Endothelial cell of umbilical vein (primary cell): ENCODE measurements around the gene GREB1. TPM values are rescaled to one million over a fixed set of nuclear protein-coding genes. Genes with fewer than 3 reads are reported as not detected.

Experiments used
- BruUV-seq: library from RNA; stranded (reverse); fragments of 400-500 nt; replicated peaks from 2 replicates; lab custom pipeline; 2021; lab: Mats Ljungman, UMichigan
- CTCF ChIA-PET: fragments of 300-600, 350-600 bp; sonication (Branson Sonifier 250); formaldehyde crosslinking; loops from one replicate; lab custom pipeline; 2021; ENCODE audit warnings: antibody characterized with exemption, inconsistent platforms; lab: Charles Lee
- POLR2A ChIA-PET: fragments of 300-600, 350-600 bp; sonication (Branson Sonifier 250); formaldehyde crosslinking; loops from one replicate; lab custom pipeline; 2021; ENCODE audit warnings: antibody characterized with exemption, inconsistent platforms; lab: Charles Lee
- DNase-seq: peaks from one replicate; pipeline ENCODE4 v3.0.0-alpha.2; 2011; ENCODE audit warnings: low read depth, low spot score
- FAIRE-seq: peaks from 2 replicates; lab custom pipeline; 2011; peaks lifted over from hg19 to GRCh38; lab: Jason Lieb, UNC
- H2AFZ ChIP-seq: 2 replicates; pipeline ENCODE4 v1.6.0; 2012; ENCODE audit warnings: low read depth, low read length, control low read depth, inconsistent platforms
- H3K27ac ChIP-seq: 2 replicates; pipeline ENCODE4 v1.5.1; 2011; ENCODE audit warnings: low read depth, mild to moderate bottlenecking, control low read depth, low read length, moderate library complexity; ENCODE audit not compliant: insufficient read depth
- H3K27me3 ChIP-seq, 2 experiments: 2 replicates each; pipeline versions ENCODE4 v1.6.0 to v1.6.1; 2011; ENCODE audit warnings: low read length in 2 of 2, mixed read lengths in 1 of 2; ENCODE audit not compliant: control insufficient read depth in 2 of 2, insufficient read depth in 2 of 2
- H3K36me3 ChIP-seq, 2 experiments: 2 replicates in 1 of 2; 3 replicates in 1 of 2; pipeline ENCODE4 v1.5.1; 2011; ENCODE audit warnings: low read length in 2 of 2, mild to moderate bottlenecking in 1 of 2, moderate library complexity in 1 of 2; ENCODE audit not compliant: control insufficient read depth in 2 of 2, insufficient read depth in 2 of 2; ENCODE audit errors: extremely low read depth in 1 of 2
- H3K4me1 ChIP-seq: 3 replicates; pipeline ENCODE4 v1.5.1; 2011; ENCODE audit warnings: mild to moderate bottlenecking, low read length; ENCODE audit not compliant: control insufficient read depth, insufficient read depth; ENCODE audit errors: extremely low read depth
- H3K4me2 ChIP-seq: 2 replicates; pipeline ENCODE4 v1.6.1; 2011; ENCODE audit warnings: low read length, control low read depth, mixed read lengths; ENCODE audit not compliant: insufficient read depth
- H3K4me3 ChIP-seq, 3 experiments: fragments of 200-600 bp in 1 of 3; sonication (generic), shearing (Covaris generic) in 1 of 3; replicated peaks in 1 of 3; 2 replicates each; pipeline ENCODE4 v1.5.1; 2011 to 2016; ENCODE audit warnings: control low read depth in 3 of 3, low read length in 3 of 3, mild to moderate bottlenecking in 2 of 3, inconsistent platforms in 1 of 3, low read depth in 1 of 3, moderate library complexity in 1 of 3; ENCODE audit not compliant: insufficient read depth in 1 of 3
- H3K79me2 ChIP-seq: 2 replicates; pipeline ENCODE4 v1.6.0; 2012; ENCODE audit warnings: low read length, inconsistent platforms; ENCODE audit not compliant: control insufficient read depth, insufficient read depth
- H3K9ac ChIP-seq: replicated peaks from 2 replicates; pipeline ENCODE3; 2011; ENCODE audit warnings: low read length, control low read depth; ENCODE audit not compliant: insufficient read depth; ENCODE audit errors: extremely low read depth
- H3K9me1 ChIP-seq: replicated peaks from 3 replicates; pipeline ENCODE4 v1.6.0; 2011; ENCODE audit warnings: mild to moderate bottlenecking, low read length; ENCODE audit not compliant: control insufficient read depth, insufficient read depth; ENCODE audit errors: extremely low read depth
- H3K9me3 ChIP-seq: replicated peaks from 2 replicates; pipeline ENCODE4 v1.5.1; 2012; ENCODE audit warnings: low read length, inconsistent platforms; ENCODE audit not compliant: control insufficient read depth, insufficient read depth
- H4K20me1 ChIP-seq: replicated peaks from 2 replicates; pipeline ENCODE3; 2011; ENCODE audit warnings: mild to moderate bottlenecking, low read length; ENCODE audit not compliant: control insufficient read depth, insufficient read depth; ENCODE audit errors: extremely low read depth
- EZH2 ChIP-seq: IDR thresholded peaks from 2 replicates; pipeline ENCODE4 v1.6.1; 2012; ENCODE audit warnings: borderline replicate concordance, low read depth, mild to moderate bottlenecking, moderate library complexity, low read length, inconsistent platforms; ENCODE audit not compliant: severe bottlenecking
- FOS ChIP-seq: IDR thresholded peaks from 2 replicates; pipeline ENCODE4 v1.6.1; 2011; ENCODE audit warnings: mild to moderate bottlenecking, low read length, moderate library complexity, borderline replicate concordance; ENCODE audit not compliant: insufficient read depth
- GATA2 ChIP-seq: IDR thresholded peaks from 2 replicates; pipeline ENCODE4 v1.7.0; 2011; ENCODE audit warnings: low read depth, mild to moderate bottlenecking, moderate library complexity, mixed read lengths, low read length; ENCODE audit not compliant: insufficient read length, insufficient read depth
- JUN ChIP-seq: IDR thresholded peaks from 2 replicates; pipeline ENCODE4 v1.6.1; 2011; ENCODE audit warnings: borderline replicate concordance, low read depth; ENCODE audit not compliant: insufficient read length, insufficient read depth
- MYC ChIP-seq: IDR thresholded peaks from one replicate; pipeline ENCODE4 v1.6.1; 2011; ENCODE audit warnings: mild to moderate bottlenecking, low read depth, low read length
- POLR2A ChIP-seq: IDR thresholded peaks from 2 replicates; pipeline ENCODE4 v1.6.1; 2012; ENCODE audit warnings: low read depth, mild to moderate bottlenecking, control low read depth, low read length
- POLR2AphosphoS5 ChIP-seq: IDR thresholded peaks from 2 replicates; pipeline ENCODE4 v1.6.1; 2012; ENCODE audit warnings: low read depth, mild to moderate bottlenecking, control low read depth, low read length, moderate library complexity; ENCODE audit not compliant: insufficient read depth
- dilution Hi-C: fragments of 300-500 bp; cut with MboI; formaldehyde crosslinking; loops from one replicate; pipeline ENCODE4 v1.15.0; 2019; ENCODE audit warnings: low sequenced_read_pairs; ENCODE audit not compliant: extremely low pct_ligation_motif_present
- intact Hi-C: fragments of 100-400 bp; cut with micrococcal nuclease; formaldehyde crosslinking; loops from one replicate; pipeline ENCODE4 v1.10.0; 2022
- polyA plus RNA-seq, 4 experiments: library from polyadenylated mRNA; depleted of rRNA in 3 of 4; stranded (reverse) in 3 of 4; unstranded in 1 of 4; fragments of >200 nt; gene quantifications; 2 replicates each; pipeline versions ENCODE4 v1.2.1 to v1.2.3, GENCODE V29; 2011 to 2012; ENCODE audit warnings: missing spikeins in 1 of 4
- total RNA-seq: library from RNA; stranded (reverse); gene quantifications from 2 replicates; pipeline ENCODE4 v1.2.3, GENCODE V29; 2021
- TF ChIP-seq, protein P1 (sequence below), 2 donors: IDR thresholded peaks; 1 replicate in 1 of 2; 2 replicates in 1 of 2; pipeline ENCODE4 v1.5.1; 2011; ENCODE audit warnings: low read length in 2 of 2, mild to moderate bottlenecking in 2 of 2, moderate library complexity in 2 of 2, control low read depth in 1 of 2, inconsistent platforms in 1 of 2, low read depth in 1 of 2; ENCODE audit not compliant: insufficient read depth in 1 of 2; ENCODE audit errors: extremely low read depth in 1 of 2
- TF ChIP-seq, protein P2 (sequence below): IDR thresholded peaks from 2 replicates; pipeline ENCODE4 v1.6.1; 2011; ENCODE audit not compliant: insufficient read depth, insufficient read length

The GREB1 gene
- total and polyA plus RNA-seq, 2 donors (not counting 3 experiments of a cell fraction or from before 2014, with no cell fraction given): 0.17 to 0.58 TPM

DNA sequence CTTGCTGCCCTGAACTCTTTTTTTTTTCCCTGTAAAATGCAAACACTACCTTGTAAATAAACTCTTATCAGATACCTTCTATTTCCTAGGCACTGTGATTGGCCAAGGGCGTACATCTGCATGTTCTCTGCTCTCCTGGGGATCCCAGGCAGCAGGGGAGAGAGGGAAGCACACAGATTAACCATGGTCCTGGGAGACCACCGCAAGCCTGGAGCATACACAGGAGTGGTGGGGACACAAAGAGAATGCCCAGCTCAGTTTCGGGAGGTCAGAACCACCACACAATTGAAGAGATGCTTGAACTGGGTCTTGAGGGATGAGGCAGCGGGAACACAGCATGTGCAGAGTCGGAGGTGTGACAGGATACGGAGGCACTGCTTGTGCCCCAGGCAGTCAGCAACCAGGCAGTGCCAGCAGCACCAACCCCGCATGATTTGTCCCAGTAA, 2.1 kb downstream of the GREB1 start:
- no peak overlapping the region for H2AFZ ChIP-seq
- dilution Hi-C loops: no loop called here
- H3K9ac ChIP-seq: no peak overlapping the region
- no TSS peak for BruUV-seq
- DNase-seq (no peak), FAIRE-seq (no peak)
- intact Hi-C loops: no loop called here
- no peak overlapping the region for H3K4me3 ChIP-seq
- no peaks in the 10 kb centered on the region for H3K9me3 ChIP-seq
- peaks cover 0 to 2% of the 10 kb centered on the region in 2 experiments for H3K27me3 ChIP-seq
- CTCF ChIA-PET: interaction anchor here (0.8 kb wide), 1 partner anchor 1437 kb away, joined by 3 read pairs; no protein-coding TSS in a partner anchor
- TF ChIP-seq JUN (no peak), POLR2AphosphoS5 (no peak), MYC (no peak), EZH2 (no peak), GATA2 (no peak), FOS (no peak), POLR2A (no peak)
- TF ChIP-seq, protein P1, sequence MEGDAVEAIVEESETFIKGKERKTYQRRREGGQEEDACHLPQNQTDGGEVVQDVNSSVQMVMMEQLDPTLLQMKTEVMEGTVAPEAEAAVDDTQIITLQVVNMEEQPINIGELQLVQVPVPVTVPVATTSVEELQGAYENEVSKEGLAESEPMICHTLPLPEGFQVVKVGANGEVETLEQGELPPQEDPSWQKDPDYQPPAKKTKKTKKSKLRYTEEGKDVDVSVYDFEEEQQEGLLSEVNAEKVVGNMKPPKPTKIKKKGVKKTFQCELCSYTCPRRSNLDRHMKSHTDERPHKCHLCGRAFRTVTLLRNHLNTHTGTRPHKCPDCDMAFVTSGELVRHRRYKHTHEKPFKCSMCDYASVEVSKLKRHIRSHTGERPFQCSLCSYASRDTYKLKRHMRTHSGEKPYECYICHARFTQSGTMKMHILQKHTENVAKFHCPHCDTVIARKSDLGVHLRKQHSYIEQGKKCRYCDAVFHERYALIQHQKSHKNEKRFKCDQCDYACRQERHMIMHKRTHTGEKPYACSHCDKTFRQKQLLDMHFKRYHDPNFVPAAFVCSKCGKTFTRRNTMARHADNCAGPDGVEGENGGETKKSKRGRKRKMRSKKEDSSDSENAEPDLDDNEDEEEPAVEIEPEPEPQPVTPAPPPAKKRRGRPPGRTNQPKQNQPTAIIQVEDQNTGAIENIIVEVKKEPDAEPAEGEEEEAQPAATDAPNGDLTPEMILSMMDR (IDR thresholded peaks at IDR 0.05; ENCODE audit: extremely low read depth in 1 of 2, insufficient read depth in 1 of 2, low read depth in 1 of 2, low read length in 2 of 2): no peak
- TF ChIP-seq, protein P2, sequence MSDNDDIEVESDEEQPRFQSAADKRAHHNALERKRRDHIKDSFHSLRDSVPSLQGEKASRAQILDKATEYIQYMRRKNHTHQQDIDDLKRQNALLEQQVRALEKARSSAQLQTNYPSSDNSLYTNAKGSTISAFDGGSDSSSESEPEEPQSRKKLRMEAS: no peak
- no peaks in the 10 kb centered on the region for H3K79me2 ChIP-seq
- no peaks in the 10 kb centered on the region for H3K9me1 ChIP-seq
- no peaks in the 10 kb centered on the region for H3K36me3 ChIP-seq
- no peaks in the 10 kb centered on the region for H3K4me1 ChIP-seq
- H4K20me1 ChIP-seq: no peaks in the 10 kb centered on the region
- H3K4me2 ChIP-seq: no peak overlapping the region
- POLR2A ChIA-PET: no interaction called here
- H3K27ac ChIP-seq: no peak overlapping the region
